Measurements from ENCODE around the gene TIMP4. TPM values are rescaled to one million over a fixed set of nuclear protein-coding genes. Genes with fewer than 3 reads are reported as not detected.

TIMP4 gene
- total RNA-seq (2022; extraction: Qiagen RNA extraction): 10.6 to 13.2 TPM (median 11.0 TPM) in 5 replicates

GRCh38 chr3:12158387-12159226 lies at the start of gene TIMP4:
TSS of gene TIMP4 (minus strand) at chr3:12158912. CDS start at chr3:12158840, 72 bp downstream.

Other genes starting within 250 kb of the TIMP4 start
- 0.14 to 0.27 TPM (median 0.24 TPM) in 5 replicates for gene SYN2, start 154.5 kb downstream of the TIMP4 start, total RNA-seq (2022; extraction: Qiagen RNA extraction)
- gene PPARG, start 130.2 kb upstream of the TIMP4 start, total RNA-seq (2022; extraction: Qiagen RNA extraction): 34.7 to 43.2 TPM (median 40.0 TPM) in 5 replicates

Data from A549 treated with dexamethasone at 1 μM for 4 hours (cell line).